Kidney epithelial cell (primary cell): ENCODE results near the gene MEGF6. TPM values are rescaled to one million over a fixed set of nuclear protein-coding genes. Genes with fewer than 3 reads are reported as not detected.

Experiments used
- DNase-seq: peaks from one replicate; pipeline ENCODE4 v3.0.0-alpha.2; 2010; ENCODE audit warnings: low read depth
- H3K27me3 ChIP-seq: 2 replicates; pipeline ENCODE4 v1.6.0; 2011; ENCODE audit warnings: low read length; ENCODE audit not compliant: control insufficient read depth, insufficient read depth
- H3K36me3 ChIP-seq: 2 replicates; pipeline ENCODE4 v1.5.1; 2011; ENCODE audit warnings: low read length; ENCODE audit not compliant: control insufficient read depth, insufficient read depth
- H3K4me3 ChIP-seq: 2 replicates; pipeline ENCODE4 v1.5.1; 2011; ENCODE audit warnings: low read depth, mild to moderate bottlenecking, control low read depth, low read length
- total RNA-seq: library from RNA; depleted of rRNA; stranded (reverse); fragments of >200 nt; gene quantifications from 2 replicates; pipeline ENCODE4 v1.2.3, GENCODE V29; 2015
- TF ChIP-seq, protein P1 (sequence below): IDR thresholded peaks from 2 replicates; pipeline ENCODE4 v1.5.1; 2011; ENCODE audit warnings: mild to moderate bottlenecking, moderate library complexity, low read length, control low read depth, inconsistent platforms; ENCODE audit not compliant: insufficient read depth, poor library complexity, severe bottlenecking

Gene MEGF6
- total RNA-seq, 1 donor from 2014 or later, result 13.1 TPM

DNA sequence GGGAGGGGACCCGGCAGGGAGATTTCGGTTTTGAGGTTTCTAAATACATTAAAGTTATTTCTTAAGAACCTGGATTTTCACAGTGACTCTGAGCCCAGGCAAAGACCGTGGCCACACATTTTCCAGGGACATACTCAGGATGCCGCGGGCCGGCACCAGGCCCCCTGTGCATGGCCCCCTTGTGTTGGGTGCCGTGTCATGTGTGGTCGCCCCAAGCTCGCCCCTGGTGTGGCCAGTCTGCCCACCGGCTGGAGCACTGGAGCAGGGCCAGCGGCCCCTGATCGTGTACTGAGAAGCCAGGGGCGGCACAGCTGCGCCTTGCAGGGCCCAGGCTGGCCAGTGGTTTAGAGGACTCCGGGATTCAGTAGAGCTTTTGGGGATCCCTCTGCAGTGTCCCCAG lies 130.3 kb downstream of the MEGF6 start:
- no peak for DNase-seq
- peaks cover 3% of the 10 kb centered on the region for H3K27me3 ChIP-seq
- H3K36me3 ChIP-seq, result no peaks in the 10 kb centered on the region
- no peak overlapping the region for H3K4me3 ChIP-seq
- TF ChIP-seq, protein P1, sequence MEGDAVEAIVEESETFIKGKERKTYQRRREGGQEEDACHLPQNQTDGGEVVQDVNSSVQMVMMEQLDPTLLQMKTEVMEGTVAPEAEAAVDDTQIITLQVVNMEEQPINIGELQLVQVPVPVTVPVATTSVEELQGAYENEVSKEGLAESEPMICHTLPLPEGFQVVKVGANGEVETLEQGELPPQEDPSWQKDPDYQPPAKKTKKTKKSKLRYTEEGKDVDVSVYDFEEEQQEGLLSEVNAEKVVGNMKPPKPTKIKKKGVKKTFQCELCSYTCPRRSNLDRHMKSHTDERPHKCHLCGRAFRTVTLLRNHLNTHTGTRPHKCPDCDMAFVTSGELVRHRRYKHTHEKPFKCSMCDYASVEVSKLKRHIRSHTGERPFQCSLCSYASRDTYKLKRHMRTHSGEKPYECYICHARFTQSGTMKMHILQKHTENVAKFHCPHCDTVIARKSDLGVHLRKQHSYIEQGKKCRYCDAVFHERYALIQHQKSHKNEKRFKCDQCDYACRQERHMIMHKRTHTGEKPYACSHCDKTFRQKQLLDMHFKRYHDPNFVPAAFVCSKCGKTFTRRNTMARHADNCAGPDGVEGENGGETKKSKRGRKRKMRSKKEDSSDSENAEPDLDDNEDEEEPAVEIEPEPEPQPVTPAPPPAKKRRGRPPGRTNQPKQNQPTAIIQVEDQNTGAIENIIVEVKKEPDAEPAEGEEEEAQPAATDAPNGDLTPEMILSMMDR, result no peak

DNA sequence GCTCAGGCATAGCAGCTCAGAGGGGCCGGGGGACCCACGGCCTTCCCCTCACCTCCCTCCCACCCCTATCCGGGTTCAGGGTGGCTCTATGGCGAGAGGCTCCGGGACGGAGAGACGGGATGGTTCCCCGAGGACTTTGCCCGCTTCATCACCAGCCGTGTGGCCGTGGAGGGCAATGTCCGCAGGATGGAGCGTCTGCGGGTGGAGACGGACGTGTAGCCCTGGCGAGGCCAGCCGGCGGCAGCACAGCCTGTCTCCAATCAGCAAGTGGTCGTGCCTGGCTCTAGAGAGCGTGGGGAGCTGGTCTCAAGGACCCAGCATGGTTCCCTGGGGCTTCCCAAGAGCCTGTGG lies 131.0 kb downstream of the MEGF6 start:
- DNase-seq, result no peak
- Histone ChIP-seq H3K36me3 (no peaks in the 10 kb centered on the region), H3K27me3 (peaks cover 3% of the 10 kb centered on the region), H3K4me3 (no peak overlapping the region)
- TF ChIP-seq, protein P1, result no peak

DNA sequence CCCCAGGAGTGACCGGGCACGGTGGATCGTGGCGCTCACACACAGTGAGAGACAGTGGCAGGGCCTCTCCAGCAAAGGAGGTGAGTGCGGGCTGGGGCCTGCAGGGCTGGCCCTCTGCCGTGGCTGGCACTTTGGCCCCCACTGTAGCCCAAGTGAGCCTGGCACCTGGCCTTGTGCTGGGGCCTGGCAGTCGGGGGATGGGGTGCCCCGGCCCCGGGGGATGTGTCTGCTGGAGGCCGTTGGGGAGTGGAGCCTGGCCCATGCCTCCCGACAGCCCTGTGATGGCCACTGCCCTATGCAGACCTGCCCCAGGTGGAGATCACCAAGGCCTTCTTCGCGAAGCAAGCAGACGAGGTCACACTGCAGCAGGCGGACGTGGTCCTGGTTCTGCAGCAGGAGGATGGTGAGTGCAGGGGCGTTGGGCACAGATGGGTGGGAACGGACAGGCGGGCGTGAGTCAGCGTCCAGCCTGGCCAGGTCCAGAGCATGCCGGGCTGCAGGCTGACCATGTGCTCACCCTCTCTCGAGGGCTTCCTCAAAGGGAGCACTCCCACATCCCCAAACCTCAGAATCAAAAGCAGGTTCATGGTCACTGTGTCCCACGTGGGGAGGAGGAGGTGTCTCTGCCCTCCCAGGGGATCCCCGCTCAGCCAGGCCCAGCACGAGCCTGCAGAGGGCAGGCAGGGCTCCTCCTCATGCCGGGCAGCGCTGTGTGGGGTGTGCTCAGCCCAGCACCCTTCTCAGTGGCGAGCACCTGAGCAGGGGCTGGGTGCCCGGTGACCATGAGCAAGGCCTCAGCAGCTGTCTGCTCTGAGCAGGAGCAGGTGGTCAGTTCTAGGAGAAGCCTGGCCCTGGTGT lies 131.6 kb downstream of the MEGF6 start:
- no peak for DNase-seq
- H3K36me3 ChIP-seq, result no peaks in the 10 kb centered on the region
- H3K27me3 ChIP-seq, result peaks cover 3% of the 10 kb centered on the region
- H3K4me3 ChIP-seq, result no peak overlapping the region
- TF ChIP-seq, protein P1, result no peak

DNA sequence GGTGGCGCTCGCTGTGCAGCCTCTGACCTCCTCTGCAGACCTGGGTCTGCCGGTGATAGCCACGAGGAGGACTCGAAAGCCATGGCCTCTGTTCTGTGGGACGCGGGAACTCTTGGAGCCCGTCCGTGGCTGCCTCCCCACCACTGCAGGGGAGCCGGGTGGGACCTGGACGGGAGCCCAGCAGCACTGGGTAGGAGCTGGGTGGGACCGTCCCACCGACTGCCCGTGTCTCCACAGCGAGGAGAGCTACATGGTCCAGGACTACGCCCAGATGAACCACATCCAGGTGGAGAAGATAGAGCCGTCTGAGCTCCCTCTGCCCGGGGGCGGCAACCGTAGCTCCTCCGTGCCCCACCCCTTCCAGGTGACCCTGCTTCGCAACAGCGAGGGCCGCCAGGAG lies 133.1 kb downstream of the MEGF6 start:
- Histone ChIP-seq H3K36me3 (no peaks in the 10 kb centered on the region), H3K4me3 (no peak overlapping the region), H3K27me3 (no peaks in the 10 kb centered on the region)
- TF ChIP-seq, protein P1, result no peak
- DNase-seq, result no peak

DNA sequence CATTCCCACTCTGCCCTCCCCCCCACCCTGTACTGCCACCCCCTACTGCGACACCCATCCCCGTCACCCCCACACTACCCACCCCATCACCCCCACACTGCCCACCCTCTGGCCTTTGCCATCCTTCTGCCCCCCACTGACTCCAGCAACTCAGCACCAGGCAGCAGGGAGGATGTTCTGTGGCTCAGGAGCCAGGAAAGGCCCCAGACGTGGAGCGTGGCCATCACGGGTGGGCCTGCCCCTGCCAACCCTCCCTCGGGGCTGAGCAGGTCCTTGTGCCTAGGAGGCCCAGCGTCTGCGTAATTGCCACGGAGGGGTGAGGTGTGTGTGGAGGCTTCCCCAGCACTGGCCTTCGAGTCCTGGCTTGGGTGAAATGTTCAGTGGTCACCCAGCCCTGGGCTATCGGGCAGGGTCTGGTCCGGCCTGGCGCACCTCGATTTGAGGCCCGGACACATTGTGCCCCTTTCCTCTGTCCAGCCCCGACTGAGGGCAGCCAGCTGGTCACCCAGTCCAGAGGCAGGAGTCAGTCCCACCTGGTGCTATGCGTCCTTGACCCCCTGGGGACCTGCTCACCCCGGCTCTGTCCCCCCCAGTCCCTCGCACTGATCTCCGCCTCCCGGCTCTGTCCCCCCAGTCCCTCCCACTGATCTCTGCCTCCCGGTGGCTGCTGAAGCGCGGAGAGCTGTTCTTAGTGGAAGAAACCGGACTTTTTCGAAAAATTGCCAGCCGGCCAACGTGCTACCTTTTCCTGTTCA lies 133.9 kb downstream of the MEGF6 start:
- H3K27me3 ChIP-seq, result no peaks in the 10 kb centered on the region
- TF ChIP-seq, protein P1, result no peak
- H3K36me3 ChIP-seq, result no peaks in the 10 kb centered on the region
- DNase-seq, result no peak
- H3K4me3 ChIP-seq, result no peak overlapping the region
